H7 (cell line): ENCODE data around the gene PPP1R12C. TPM values are rescaled to one million over a fixed set of nuclear protein-coding genes. Genes with fewer than 3 reads are reported as not detected.
"Not testable (repeated sequence)": the region's sequence is repeated elsewhere in the genome, so short reads cannot be mapped to it uniquely, and the experiment has no call there.

Experiments
- DNase-seq: peaks from one replicate; pipeline ENCODE4 v3.0.0; 2012
- H3K27me3 ChIP-seq: 2 replicates; pipeline ENCODE4 v1.6.0; 2011; ENCODE audit warnings: mild to moderate bottlenecking, low read length; ENCODE audit not compliant: control insufficient read depth, insufficient read depth
- H3K36me3 ChIP-seq: replicated peaks from 2 replicates; pipeline ENCODE4 v1.5.1; 2011; ENCODE audit warnings: low read length; ENCODE audit not compliant: control insufficient read depth, insufficient read depth
- H3K4me3 ChIP-seq: 2 replicates; pipeline ENCODE4 v1.5.1; 2011; ENCODE audit warnings: low read depth, mild to moderate bottlenecking, control low read depth, low read length, moderate library complexity; ENCODE audit not compliant: insufficient read depth
- total RNA-seq: library from RNA; depleted of rRNA; stranded (reverse); fragments of >200 nt; shearing (Covaris generic); gene quantifications from 2 replicates; pipeline ENCODE4 v1.2.3, GENCODE V29; 2014; rRNA removed

Gene PPP1R12C
- total RNA-seq, result 57.5 and 66.4 TPM in 2 replicates

DNA sequence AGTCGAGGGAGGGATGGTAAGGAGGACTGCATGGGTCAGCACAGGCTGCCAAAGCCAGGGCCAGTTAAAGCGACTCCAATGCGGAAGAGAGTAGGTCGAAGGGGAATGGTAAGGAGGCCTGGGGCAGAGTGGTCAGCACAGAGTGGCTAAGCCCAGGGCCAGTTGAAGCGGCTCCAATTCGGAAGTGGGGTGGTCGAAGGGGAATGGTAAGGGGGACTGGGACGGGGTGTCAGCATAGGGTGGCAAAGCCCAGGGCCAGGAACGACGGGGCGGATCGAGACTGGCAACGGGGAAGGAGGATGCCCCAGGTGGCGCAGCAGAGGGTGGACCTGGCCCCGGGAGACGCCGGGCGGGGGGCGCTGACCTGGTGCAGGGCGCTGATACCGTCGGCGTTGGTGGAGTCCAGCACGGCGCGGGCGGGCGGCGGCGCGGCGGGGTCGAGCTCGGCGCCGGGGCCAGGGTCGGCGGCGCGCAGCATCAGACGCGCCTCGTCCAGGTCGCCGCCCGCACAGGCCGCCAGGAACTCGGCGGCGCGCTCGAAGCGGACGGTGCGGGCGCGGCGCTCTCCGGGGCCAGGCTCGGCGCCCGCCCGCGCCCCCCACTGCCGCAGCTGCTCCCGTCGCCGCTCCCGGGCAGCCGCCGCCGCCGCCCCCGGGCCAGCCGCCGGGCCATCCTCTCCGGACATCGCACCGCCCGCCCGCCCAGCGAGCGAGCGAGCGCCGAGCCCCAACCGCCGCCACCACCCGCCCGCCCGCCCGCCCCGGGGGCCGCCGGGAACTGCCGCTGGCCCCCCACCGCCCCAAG is at the start of gene PPP1R12C:
Gene PPP1R12C, minus strand, starts transcription at position 779 of the 804 bp plus-strand sequence. Its CDS starts 94 bp downstream, at position 685.
- Histone ChIP-seq H3K27me3 (no peaks in the 10 kb centered on the region; the same call in 1 of the 2 replicates), H3K4me3 (peak within 1 kb of the TSS; percentile 79), H3K36me3 (no peaks in the 10 kb centered on the region)
- DNase-seq, result peak; percentile 67

DNA sequence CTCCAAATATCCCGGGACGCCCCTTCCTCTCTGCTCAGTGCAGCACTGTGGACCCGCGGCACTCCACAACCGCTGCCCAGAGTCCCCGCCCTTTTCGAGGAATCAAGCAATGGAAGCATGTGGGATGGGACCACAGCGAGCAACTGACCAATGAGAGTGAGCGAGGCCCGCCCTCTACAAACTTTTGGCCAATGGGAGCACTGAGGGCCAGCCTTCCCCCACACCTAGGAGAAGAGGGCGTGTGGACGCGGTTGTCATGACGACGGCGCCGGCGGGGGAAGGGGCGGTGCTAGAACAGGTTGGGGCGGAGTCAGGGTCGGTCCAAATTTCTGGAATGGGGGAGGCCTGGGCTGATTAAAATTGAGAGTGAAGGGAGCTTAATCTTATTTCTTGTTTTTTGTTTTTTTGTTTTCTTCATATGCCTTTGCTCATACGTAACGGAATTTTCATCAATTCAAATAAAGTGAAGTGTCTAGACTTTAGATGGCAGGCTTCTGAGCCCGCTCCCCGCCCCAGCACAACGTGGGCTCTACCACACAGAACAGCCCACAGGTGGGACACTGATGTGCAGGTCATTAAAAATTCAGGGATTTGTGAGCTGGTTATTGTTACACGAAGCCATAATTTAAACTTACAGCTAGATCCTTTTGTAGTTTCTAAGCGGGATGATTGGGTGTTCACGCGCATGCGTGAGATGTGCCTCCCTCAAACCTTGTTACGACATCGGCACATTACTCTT is 49.3 kb upstream of the PPP1R12C start, which contains the start of gene DNAAF3:
Gene DNAAF3, minus strand, starts transcription at position 84 of the 739 bp plus-strand sequence. CDS start 200 bp downstream, outside the sequence.
- peak within 1 kb of the TSS; percentile 51 for H3K4me3 ChIP-seq
- peaks cover 51% of the 10 kb centered on the region for H3K27me3 ChIP-seq
- H3K36me3 ChIP-seq, result no peaks in the 10 kb centered on the region
- peak; percentile 100 for DNase-seq

DNA sequence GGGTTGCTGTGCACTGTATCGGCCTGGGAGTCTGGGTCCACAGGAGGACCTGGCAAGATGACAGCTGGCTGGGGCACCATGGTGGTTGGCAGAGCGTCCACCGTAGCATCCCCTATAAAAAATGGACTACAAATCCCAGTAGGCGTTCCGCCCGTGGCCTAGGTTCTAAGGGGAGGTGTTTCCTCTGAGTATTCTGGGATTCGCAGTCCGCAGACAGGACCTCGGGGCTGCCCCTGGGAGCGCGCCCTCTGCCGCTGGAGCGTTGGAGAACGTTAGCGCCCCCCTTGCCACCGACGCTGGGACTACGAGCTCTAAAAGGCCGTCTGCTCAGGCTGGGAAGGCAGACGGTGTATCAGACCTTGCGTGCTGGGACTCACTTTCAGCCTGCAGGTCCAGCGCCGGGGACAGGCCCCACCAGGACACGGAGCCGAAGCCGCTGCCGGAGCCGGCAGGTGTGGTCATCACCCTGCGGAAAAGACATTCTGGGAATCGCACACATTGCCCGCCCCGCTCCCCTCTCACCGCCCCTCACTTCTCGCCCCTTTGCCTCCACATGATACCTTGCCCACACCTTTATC is 48.6 kb upstream of the PPP1R12C start:
- H3K27me3 ChIP-seq, result peaks cover 51% of the 10 kb centered on the region
- peak overlapping the region; percentile 51 for H3K4me3 ChIP-seq
- no peaks in the 10 kb centered on the region for H3K36me3 ChIP-seq
- peak; percentile 92 for DNase-seq

DNA sequence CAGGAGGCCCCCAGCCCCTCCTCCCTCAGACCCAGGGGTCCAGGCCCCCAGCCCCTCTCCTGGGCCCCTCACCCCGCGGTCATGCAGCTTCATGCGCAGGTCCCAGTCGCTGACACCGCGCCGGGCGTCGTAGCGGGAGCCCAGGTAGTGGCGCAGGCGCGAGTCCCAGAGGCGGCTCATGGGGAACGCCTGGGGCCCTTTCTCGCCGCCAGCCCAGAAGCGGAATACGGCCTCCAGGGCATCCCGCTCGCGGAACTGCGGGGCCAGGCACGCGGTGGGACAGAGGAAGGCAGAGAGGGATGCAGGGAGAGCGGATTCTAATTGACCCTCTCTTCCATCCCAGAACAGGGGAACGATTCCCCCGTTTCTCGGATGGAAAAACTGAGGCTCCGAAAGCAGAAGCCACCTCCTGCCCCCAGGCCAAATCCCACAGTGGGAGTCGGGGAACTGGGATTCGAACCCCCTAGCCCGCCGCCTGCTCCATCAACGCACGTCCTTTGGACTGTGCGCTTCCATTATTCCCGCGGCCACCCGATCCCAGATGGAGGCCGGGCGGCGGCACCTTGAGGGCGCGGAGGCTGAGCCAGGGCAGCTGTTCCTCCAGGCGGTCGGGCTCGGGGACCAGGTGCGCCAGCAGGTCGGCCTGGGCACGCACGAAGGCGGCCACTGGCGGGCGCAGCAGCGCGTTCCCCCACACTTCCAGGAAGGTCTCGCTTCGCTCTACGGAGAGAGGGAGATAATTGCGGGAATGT is 44.3 kb upstream of the PPP1R12C start:
- DNase-seq, result peak; percentile 71
- peaks cover 57% of the 10 kb centered on the region for H3K27me3 ChIP-seq
- no peaks in the 10 kb centered on the region for H3K36me3 ChIP-seq
- peak overlapping the region; percentile 37; the same call in 1 of the 2 replicates for H3K4me3 ChIP-seq

DNA sequence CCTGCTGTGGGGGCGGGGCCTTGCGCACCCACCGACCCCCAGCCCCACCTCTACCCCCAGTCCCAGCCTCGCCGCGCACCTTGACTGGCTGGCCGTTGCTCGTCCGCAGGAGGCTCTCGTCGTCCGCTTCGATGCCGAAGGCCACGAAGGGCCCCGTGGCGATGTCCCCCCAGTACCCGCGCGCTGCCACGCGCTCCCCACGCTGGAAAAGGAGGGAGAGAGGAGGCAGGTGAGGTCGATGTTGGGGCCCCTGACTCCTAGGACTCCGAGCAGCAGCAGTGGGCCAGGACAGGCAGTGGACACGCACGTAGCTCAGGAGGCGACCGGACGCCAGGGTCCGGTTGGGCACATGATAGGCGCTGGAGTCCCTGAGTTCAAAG is 43.5 kb upstream of the PPP1R12C start:
- Histone ChIP-seq H3K27me3 (peaks cover 64% of the 10 kb centered on the region), H3K36me3 (no peaks in the 10 kb centered on the region), H3K4me3 (peak overlapping the region; percentile 37; the same call in 1 of the 2 replicates)
- DNase-seq, result no peak

DNA sequence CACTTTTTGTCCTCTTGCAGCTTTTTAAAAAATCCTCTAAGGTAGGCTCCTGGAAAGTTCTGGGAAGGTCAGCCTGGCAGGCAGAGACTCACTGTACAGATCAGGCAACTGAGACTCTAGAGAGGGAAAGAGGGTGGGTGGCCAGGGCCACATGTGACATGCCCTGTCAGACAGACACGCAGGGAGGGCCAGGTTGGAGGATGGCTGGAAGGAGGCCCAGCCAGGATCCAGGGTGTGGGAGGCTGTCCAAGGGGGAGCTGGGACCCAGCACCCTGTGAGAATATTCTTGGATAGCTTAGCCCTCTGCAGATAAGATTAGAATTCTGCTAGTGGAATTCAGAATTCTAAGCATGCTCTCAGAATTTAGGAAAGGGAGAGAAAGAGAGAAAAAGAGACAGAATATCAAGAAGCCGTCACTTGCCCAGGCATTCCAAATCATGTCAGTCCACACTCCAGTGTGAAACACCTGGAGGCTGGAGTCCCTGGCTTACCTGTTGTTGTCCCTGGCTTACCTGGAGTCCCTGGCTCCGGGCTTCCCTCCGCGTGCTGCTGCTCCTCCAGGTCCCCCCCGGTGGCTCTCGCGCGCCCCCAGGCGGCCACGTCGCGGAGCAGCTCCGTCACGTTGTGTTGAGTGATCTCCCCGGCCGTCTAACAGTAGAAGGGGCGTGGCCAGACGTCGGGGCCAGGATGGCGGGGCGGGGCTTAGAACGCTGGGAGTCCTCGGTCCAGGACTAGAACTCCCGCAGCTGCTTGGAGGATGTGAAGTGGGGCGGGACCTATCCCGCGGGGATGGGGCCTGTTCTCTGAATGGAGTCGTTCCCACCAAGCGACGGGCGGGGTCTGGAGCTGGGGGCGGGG is 42.9 kb upstream of the PPP1R12C start:
- DNase-seq, result peak; percentile 100
- Histone ChIP-seq H3K4me3 (peak overlapping the region; percentile 37; the same call in 1 of the 2 replicates), H3K27me3 (peaks cover 63% of the 10 kb centered on the region), H3K36me3 (no peaks in the 10 kb centered on the region)

DNA sequence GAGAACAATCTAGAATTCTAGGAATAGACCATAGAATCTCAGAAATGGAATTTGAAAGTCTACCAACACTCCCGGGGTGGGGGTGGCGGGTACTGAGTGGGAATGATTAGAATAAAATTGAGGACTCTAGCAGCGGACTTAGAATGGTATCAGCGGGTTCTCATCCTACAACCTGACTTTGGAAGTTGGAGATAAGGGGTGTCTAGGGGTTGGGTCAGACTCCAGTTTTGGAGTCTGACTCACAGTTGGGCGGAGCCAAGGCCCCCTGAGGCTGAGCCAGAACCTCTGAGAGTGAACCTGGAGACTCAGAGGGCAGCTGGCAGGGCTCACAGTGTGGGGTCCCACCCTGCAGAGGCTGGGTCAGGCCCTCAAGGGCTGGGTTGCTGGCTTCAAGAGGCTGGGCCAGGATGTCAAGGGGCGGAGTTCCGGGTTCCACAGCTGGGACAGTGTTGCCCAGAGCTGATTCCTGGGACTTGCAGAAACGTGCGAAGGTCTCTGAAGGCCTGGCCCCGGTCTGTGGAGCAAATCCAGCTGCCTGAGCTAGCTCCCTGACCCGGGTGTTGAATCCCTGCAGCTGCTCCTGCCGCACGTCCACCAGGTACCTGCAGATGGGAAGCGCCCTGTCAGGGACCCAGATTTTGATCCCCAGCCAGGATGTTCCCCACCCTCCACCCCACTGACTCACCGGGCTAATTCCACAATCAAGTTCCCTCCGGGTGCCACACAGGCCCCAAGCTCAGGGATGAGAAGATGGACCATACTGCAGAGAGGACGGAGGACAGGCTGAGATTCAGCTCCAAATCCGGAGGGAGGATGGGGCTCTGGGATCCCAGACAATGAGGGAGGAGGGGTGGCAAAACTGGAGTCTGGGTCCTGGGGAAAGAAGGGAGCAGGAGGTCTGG is 41.7 kb upstream of the PPP1R12C start:
- DNase-seq, result peak; percentile 72
- peaks cover 1% of the 10 kb centered on the region; the same call in 1 of the 2 replicates for H3K36me3 ChIP-seq
- H3K4me3 ChIP-seq, result no peak overlapping the region
- peaks cover 59% of the 10 kb centered on the region for H3K27me3 ChIP-seq

DNA sequence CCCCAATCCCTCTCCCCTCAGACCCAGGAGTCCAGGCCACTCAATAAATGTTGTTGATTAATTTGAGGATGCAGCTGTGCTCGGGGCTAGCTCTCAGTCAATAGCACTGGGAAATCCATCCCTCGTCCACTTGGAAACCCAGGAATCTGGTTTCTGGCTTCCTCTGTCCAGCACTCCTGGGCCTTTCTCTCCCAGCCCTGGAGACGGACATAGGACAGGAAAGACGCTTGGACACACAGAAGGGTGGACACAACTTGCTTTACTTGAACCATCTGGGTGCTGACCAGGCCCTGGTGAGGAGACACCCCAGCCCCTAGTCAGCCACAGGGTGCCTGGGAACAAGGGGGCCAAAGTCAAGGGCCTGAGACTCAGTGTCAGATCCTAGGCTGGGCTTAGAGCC is 41.0 kb upstream of the PPP1R12C start:
- no peak overlapping the region for H3K4me3 ChIP-seq
- peaks cover 1% of the 10 kb centered on the region for H3K36me3 ChIP-seq
- peaks cover 54% of the 10 kb centered on the region for H3K27me3 ChIP-seq
- no peak for DNase-seq

DNA sequence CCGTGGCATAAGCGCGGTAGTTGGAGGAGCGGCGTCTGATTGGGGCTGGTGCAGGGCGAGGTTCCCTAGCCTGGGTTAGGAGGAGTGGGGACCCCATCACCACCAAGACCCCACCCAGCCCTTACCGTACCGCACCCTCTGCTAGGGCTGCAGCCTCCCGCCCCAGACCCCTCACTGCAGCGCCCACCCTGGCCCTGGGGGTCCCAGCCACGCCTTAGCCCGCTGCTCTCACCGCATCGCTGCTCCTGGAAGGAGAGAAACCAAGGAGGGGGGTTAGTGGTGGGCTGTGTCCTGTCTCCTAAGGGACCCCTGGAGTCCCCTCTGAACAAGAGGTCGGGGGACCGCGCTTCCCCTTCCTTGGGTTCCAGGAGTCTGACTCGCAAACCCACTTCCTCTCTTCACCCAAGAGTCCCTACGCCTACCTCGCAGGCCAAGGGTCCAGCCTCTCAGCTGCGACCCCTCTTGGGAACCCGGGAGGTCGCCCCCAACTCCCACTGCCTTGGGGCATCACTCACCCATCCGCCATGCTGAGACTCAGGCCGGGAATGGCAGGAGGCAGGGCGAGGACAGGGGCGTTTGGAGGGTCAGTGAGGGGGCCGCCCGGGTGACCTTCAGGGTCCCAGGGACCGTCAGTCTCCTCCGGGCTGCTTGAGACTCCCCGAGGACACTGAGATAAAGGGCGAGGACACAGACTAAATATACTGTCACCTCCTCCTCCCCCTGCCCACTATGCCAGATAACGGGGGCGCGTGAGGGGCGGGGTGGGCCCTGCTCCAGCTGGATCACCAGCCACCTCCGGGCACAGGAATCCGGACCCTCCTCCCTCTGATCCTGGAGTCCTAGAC is 39.8 kb upstream of the PPP1R12C start, which contains the start of gene TNNI3:
Gene TNNI3, minus strand, starts transcription at position 669 of the 845 bp plus-strand sequence. Its CDS starts 143 bp downstream, at position 526.
- H3K27me3 ChIP-seq, result peaks cover 47% of the 10 kb centered on the region
- peaks cover 1% of the 10 kb centered on the region for H3K36me3 ChIP-seq
- peak within 1 kb of the TSS; percentile 60 for H3K4me3 ChIP-seq
- peak; percentile 54 for DNase-seq

DNA sequence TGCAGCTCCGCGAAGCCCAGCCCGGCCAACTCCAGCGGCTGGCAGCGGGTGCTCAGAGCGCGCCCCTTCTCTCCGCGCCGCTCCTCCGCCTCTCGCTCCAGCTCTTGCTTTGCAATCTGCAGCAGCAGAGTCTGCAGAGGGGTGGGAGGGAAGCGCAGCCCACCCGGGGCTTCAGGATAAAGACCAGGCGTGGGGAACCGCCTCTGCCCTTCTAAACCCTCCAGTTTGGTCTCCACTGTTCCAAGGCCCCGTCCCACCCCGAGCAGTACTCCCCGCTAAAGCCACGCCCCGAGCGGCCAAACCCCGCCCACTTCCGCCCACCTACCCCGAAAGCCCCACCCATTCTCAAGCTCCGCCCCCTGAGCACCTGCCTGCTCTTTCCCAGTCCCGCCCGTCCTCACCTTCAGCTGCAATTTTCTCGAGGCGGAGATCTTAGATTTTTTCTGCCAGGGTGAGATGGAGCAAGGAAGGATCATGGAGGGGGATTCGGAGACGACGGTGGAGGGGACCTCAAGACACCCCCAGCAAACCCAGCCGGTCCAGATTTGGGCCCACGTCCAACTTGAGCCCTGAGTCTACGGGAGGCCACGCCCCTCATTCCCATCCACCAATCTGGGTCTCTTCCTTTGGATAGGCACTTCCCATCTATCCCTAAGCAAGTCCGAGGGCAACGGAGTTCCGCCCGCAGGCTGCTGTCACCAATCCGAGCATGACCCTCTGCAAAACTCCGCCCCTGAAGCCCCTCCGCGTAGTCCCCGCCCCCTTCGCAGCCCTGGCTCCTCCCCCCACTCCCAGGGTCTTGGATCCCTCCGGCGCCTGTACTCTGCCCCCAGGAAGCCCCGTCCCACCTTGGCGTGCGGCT is 39.0 kb upstream of the PPP1R12C start:
- Histone ChIP-seq H3K36me3 (peaks cover 2% of the 10 kb centered on the region), H3K27me3 (peaks cover 39% of the 10 kb centered on the region), H3K4me3 (peak overlapping the region; percentile 60)
- peak; percentile 99 for DNase-seq

DNA sequence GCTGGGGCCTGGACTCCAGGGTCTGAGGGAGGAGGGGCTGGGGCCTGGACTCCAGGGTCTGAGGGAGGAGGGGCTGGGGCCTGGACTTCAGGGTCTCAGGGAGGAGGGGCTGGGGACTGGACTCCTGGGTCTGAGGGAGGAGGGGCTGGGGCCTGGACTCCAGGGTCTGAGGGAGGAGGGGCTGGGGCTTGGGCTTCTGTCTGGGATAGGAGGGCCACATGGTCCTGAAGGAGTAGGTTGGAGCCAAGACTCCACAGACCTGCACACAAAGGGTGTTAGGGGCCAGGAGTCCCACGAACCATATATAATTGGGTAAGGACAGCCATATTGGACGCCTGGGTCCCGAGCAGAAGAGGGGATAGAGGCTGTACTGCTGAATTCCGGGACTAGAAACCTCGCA is 38.3 kb upstream of the PPP1R12C start:
- H3K36me3 ChIP-seq, DNase-seq: not testable (repeated sequence)
- Histone ChIP-seq H3K4me3 (peak overlapping the region; percentile 60), H3K27me3 (peaks cover 33% of the 10 kb centered on the region; the same call in 1 of the 2 replicates)
